CD4-positive, alpha-beta T cell treated with Interleukin-15 for 4 hours (primary cell): Measurements from ENCODE around the gene CCDC85B.
"Not testable (repeated sequence)": the region's sequence is repeated elsewhere in the genome, so short reads cannot be mapped to it uniquely, and the experiment has no call there.

Experiments used
- DNase-seq: peaks from one replicate; pipeline ENCODE4 v3.0.0-alpha.2; 2020; ENCODE audit warnings: low spot score

The CCDC85B gene

GRCh38 chr11:65887723-65888162, 2.7 kb upstream of the CCDC85B start:
- no peak for DNase-seq

- DNase-seq = peak; percentile 95
Measured at GRCh38 chr11:65888163-65888814, 2.2 kb upstream of the CCDC85B start, which contains the start of gene FIBP. Gene FIBP, minus strand, starts transcription at chr11:65888471. Its CDS starts 53 bp downstream, at chr11:65888418.

- no peak for DNase-seq
Measured at GRCh38 chr11:65891219-65892136, 1.0 kb downstream of the CCDC85B start.

DNA sequence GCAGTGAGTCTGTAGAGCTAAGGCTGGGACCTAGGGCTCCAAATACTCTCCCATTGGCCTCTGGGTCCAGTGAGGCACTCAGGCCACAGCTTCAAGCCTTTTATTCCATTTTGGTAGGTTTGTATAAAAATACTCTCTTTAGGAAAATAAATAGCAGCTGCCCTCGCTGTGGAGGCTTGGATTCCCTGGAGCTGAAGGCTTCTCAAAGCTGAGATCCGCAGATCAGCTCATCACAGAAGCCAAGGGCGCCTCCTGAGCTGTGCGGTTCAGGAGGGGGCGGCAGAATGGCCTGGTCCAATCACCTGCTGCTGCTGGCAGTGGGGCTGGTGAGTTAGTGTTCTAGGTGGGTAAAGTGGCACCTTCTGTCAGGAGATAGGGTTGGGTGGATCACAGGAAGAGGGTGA, 1.7 kb downstream of the CCDC85B start:
- not testable (repeated sequence) for DNase-seq

GRCh38 chr11:65892661-65893317, 2.3 kb downstream of the CCDC85B start:
- no peak for DNase-seq

DNA sequence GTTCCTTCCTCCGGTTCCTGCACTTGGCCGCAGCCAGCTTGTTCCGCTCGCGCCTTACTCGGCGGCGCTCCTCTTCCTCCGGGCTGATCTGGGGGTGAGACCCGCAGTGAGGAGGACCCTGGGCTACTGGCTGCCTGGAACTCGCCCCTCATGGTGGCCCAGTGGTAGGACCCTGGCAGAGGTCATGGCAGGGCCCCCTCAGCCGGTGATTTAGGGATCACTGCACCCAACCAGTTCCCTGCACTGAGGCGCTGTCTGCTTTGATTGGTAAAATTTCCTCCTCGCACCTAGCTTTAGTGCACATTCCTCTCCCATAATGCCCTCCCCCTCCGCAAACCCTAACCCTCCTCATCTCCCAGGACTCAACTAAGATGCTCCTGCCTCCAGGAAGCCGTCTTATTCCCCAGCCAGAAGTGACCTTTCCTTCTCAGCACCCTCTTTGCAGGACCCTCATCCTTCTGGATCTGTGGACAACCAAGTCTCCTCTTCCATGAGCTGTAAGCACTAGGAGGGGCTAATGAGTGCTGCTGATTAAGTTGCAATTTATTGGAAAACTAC, 3.6 kb downstream of the CCDC85B start:
- DNase-seq = no peak

- DNase-seq = no peak
Measured at GRCh38 chr11:65895482-65895981, 5.1 kb downstream of the CCDC85B start.

GRCh38 chr11:65896034-65896999, 5.8 kb downstream of the CCDC85B start:
- no peak for DNase-seq

DNA sequence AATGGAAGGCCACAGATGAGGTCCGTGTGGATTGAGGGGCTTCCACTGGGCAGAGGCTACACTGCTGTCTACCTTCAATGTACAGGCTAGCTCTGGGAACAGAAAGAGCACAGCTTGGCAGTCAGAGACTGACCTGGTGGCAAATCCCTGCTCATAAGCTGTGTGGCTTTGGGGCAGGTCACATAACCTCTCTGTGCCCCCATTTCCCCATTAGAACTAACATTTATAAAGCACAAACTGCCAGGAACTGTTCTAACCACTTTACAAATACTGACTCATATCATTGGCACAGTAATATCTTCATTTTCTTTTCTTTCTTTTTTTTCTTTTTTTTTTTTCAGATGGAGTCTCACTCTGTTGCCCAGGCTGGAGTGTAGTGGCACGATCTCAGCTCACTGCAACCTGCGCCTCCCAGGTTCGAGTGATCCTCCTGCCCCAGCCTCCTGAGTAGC, 6.6 kb downstream of the CCDC85B start:
- no peak for DNase-seq

DNA sequence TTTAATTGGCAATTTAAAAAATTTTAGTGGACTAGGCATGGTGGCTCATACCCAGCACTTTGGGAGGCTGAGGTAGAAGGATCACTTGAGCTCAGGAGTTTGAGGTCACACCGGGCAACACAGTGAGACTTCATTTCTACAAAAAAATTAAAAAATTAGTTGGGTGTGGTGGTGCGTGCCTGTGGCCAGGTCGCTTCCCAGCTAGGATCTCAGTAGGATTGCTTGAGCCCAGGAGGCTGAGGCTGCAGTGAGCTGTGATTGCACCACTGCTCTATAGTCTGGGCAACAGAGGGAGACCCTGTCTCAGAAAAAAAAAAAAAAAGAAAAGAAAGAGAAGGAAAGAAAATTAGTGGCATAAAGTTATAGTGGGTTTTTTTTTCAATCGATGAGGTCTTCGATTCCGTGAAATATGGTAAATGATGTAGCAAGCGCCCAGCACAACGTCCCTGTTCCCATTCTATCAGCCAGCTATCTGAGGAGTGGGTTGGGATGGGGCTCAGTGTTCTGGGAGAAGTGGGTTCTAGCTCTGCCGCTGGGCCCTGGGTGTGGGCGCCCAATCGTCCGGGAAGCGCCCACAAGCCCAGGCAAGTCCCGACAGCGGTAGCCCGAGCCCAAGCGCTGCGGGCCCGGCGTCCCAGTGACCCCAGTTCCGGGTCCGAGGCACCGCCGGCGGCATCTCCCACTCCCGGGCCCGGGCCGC, 8.3 kb downstream of the CCDC85B start:
- no peak for DNase-seq

DNA sequence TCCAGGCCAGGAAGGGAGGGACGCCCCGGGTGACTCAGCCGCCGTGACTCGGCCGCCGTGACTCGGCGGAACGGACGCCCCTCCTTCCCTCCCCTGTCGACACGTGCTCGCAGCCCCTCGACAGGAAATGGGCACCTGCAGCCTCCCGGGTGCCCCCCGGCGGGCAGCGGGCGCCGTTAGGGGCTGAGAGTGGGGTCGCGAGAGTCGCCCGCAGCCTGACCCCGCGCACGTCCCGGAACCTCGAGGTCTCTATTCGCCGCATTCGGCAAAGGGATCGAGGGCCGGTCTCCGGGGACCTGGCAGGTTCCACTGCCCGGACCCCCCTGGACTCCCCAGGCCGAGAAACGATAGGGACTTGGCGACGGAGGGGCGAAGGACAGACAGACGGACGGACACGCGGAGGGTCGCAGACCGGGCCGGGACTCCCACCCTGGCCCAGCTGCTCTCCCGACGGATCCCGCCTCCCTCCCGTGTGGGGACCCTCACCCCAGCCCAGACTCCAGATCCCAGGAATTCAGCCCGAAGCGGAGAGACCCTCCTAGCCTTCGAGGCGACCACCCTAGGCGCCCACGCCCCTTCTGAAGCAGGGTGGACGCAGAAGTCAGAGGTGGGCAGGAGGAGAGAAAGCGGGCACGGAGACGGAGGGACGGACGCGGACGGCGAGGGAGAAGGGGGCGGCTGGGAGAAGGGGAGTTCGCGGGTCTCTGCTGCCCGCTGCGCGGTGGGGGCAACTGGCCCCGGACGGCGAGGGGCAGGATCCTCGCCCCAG, 9.1 kb downstream of the CCDC85B start:
- DNase-seq = peak; percentile 60

GRCh38 chr11:65900125-65900898, 9.8 kb downstream of the CCDC85B start, which contains the start of gene FOSL1:
Gene FOSL1, minus strand, starts transcription at chr11:65900388. Its CDS starts 49 bp downstream, at chr11:65900339.
- DNase-seq = peak; percentile 95

DNA sequence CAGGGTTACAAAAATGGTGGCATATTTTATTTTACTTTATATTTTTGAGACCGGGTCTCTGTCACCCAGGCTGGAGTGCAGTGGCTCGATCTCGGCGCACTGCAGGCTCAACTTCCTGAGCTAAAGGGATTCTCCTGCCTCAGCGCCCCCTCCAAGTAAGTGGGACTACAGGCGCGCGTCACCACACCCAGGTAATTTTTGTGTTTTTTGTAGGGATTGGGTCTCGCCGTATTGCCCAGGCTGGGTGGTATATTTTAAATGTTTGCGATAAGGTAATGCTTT, 10.4 kb downstream of the CCDC85B start:
- no peak for DNase-seq

- no peak for DNase-seq
Measured at GRCh38 chr11:65903068-65903481, 12.6 kb downstream of the CCDC85B start.

GRCh38 chr11:65903715-65904114, 13.2 kb downstream of the CCDC85B start:
- no peak for DNase-seq

DNA sequence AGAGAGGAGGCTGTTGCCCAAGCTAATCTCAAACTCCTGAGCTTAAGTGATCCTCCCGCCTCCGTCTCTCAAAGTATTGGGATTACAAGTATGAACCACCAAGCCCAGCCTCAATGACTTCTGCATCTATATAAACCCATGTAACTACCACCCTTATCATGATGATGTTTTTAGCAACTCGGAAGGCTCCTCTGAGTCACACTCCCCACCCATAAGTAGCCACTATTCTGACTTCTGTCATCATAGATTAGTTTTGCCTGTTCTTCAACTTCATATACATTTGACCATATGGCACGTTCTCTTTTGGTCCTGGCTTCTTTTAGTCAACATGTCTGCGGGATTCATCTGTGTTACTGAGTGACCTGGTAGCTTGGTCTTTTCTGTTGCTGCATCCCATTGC, 16.1 kb downstream of the CCDC85B start:
- no peak for DNase-seq

DNA sequence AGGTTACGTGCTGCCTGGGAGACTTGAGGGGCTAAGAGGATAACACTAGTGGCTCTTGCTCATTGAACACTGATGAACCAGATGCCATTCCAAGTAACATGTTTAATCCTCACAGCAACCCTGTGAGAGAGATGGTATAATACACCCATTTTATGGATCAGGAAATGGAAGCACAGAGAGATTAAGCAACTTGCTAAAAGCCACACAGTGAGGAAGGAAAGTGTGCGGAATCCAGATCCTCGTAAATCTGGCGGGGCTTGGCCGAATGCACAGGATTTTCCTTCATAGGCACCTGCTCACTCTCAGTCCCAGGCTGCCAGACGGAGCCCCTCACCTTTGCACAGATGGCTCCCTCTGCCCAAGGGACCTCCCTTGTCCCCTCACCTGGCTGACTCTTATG, 17.4 kb downstream of the CCDC85B start:
- no peak for DNase-seq

- no peak for DNase-seq
Measured at GRCh38 chr11:65911682-65912568, 21.5 kb downstream of the CCDC85B start.
